HUES64 (cell line): Measurements from ENCODE around the gene TNS4.

ENCODE experiments used
- H3K27ac ChIP-seq: 2 replicates; pipeline ENCODE4 v1.7.0; 2013; ENCODE audit warnings: low read depth, low read length, inconsistent platforms
- H3K27me3 ChIP-seq: 2 replicates; pipeline ENCODE4 v1.6.1; 2013; ENCODE audit warnings: mild to moderate bottlenecking, low read length; ENCODE audit not compliant: insufficient read depth
- H3K36me3 ChIP-seq: 2 replicates; pipeline ENCODE4 v1.6.1; 2013; ENCODE audit warnings: mild to moderate bottlenecking, low read length; ENCODE audit not compliant: insufficient read depth
- H3K4me1 ChIP-seq: 2 replicates; pipeline ENCODE4 v1.6.1; 2013; ENCODE audit warnings: mild to moderate bottlenecking, low read length, moderate library complexity; ENCODE audit not compliant: insufficient read depth
- H3K4me3 ChIP-seq: 2 replicates; pipeline ENCODE4 v1.5.1; 2013; ENCODE audit warnings: mild to moderate bottlenecking, low read length, moderate library complexity
- H3K9ac ChIP-seq: 2 replicates; pipeline ENCODE4 v1.6.1; 2013; ENCODE audit warnings: mild to moderate bottlenecking, low read depth, low read length
- H3K9me3 ChIP-seq: 2 replicates; pipeline ENCODE4 v1.6.1; 2013; ENCODE audit warnings: low read depth, low read length; ENCODE audit not compliant: insufficient read depth
- WGBS: fragments of 150-250, 120-280 bp; methylation state at CpG from one replicate; pipeline ENCODE4 v1.1.7; 2013; ENCODE audit warnings: missing lambda C conversion rate; 5-methylcytosine and 5-hydroxymethylcytosine counted together

Gene TNS4

GRCh38 chr17:40499551-40500189 is 1.8 kb downstream of the TNS4 start:
- H3K4me3 ChIP-seq, result no peak overlapping the region
- no peaks in the 10 kb centered on the region for H3K36me3 ChIP-seq
- H3K4me1 ChIP-seq, result peaks cover 14% of the 10 kb centered on the region
- WGBS, result 50% methylated on average over 17 of the region's 17 CpGs
- no peaks in the 10 kb centered on the region for H3K9me3 ChIP-seq
- H3K9ac ChIP-seq, result no peak overlapping the region
- 0 out of 2 replicates have a peak overlapping the region, but pooled peaks have one; percentile 10 for H3K27ac ChIP-seq
- no peaks in the 10 kb centered on the region for H3K27me3 ChIP-seq

GRCh38 chr17:40498281-40499084 is 2.9 kb downstream of the TNS4 start:
- 78% methylated on average over 9 of the region's 9 CpGs for WGBS
- Histone ChIP-seq H3K27me3 (no peaks in the 10 kb centered on the region), H3K9ac (no peak overlapping the region), H3K9me3 (no peaks in the 10 kb centered on the region), H3K4me1 (peaks cover 14% of the 10 kb centered on the region), H3K36me3 (no peaks in the 10 kb centered on the region), H3K4me3 (no peak overlapping the region), H3K27ac (no peak overlapping the region)

- Histone ChIP-seq H3K36me3 (no peaks in the 10 kb centered on the region), H3K27me3 (no peaks in the 10 kb centered on the region), H3K9ac (no peak overlapping the region), H3K4me3 (no peak overlapping the region), H3K27ac (no peak overlapping the region), H3K9me3 (no peaks in the 10 kb centered on the region), H3K4me1 (peaks cover 14% of the 10 kb centered on the region)
- 74% methylated on average over 2 of the region's 2 CpGs for WGBS
Measured at GRCh38 chr17:40497695-40498094, 3.7 kb downstream of the TNS4 start.

- H3K4me1 ChIP-seq, result peaks cover 14% of the 10 kb centered on the region
- no peak overlapping the region for H3K27ac ChIP-seq
Measured at GRCh38 chr17:40496634-40497420, 4.6 kb downstream of the TNS4 start.

GRCh38 chr17:40496170-40496569 is 5.3 kb downstream of the TNS4 start:
- Histone ChIP-seq H3K4me3 (no peak overlapping the region), H3K36me3 (no peaks in the 10 kb centered on the region), H3K27me3 (no peaks in the 10 kb centered on the region), H3K27ac (no peak overlapping the region), H3K4me1 (peaks cover 17% of the 10 kb centered on the region), H3K9ac (no peak overlapping the region), H3K9me3 (no peaks in the 10 kb centered on the region)
- WGBS, result 94% methylated on average over 6 of the region's 6 CpGs

More at GRCh38 chr17:40496634-40497420, 4.6 kb downstream of the TNS4 start:
- 92% methylated on average over 7 of the region's 9 CpGs for WGBS
- Histone ChIP-seq H3K9ac (no peak overlapping the region), H3K9me3 (no peaks in the 10 kb centered on the region), H3K27me3 (no peaks in the 10 kb centered on the region), H3K36me3 (no peaks in the 10 kb centered on the region), H3K4me3 (no peak overlapping the region)

- H3K36me3 ChIP-seq, result no peaks in the 10 kb centered on the region
- 72% methylated on average over 5 of the region's 5 CpGs for WGBS
- H3K4me3 ChIP-seq, result no peak overlapping the region
- H3K4me1 ChIP-seq, result peaks cover 27% of the 10 kb centered on the region
- no peak overlapping the region for H3K9ac ChIP-seq
- H3K9me3 ChIP-seq, result no peaks in the 10 kb centered on the region
- no peaks in the 10 kb centered on the region for H3K27me3 ChIP-seq
- no peak overlapping the region for H3K27ac ChIP-seq
Measured at GRCh38 chr17:40495140-40495539, 6.3 kb downstream of the TNS4 start.

GRCh38 chr17:40493697-40494096 is 7.7 kb downstream of the TNS4 start:
- Histone ChIP-seq H3K27me3 (no peaks in the 10 kb centered on the region), H3K4me1 (peaks cover 28% of the 10 kb centered on the region), H3K9me3 (no peaks in the 10 kb centered on the region), H3K9ac (no peak overlapping the region), H3K27ac (no peak overlapping the region), H3K36me3 (no peaks in the 10 kb centered on the region), H3K4me3 (no peak overlapping the region)
- 85% methylated on average over 4 of the region's 4 CpGs for WGBS

GRCh38 chr17:40491486-40491885 is 9.9 kb downstream of the TNS4 start:
- Histone ChIP-seq H3K9ac (no peak overlapping the region), H3K27ac (no peak overlapping the region), H3K27me3 (no peaks in the 10 kb centered on the region), H3K4me1 (peaks cover 19% of the 10 kb centered on the region), H3K9me3 (no peaks in the 10 kb centered on the region), H3K4me3 (no peak overlapping the region), H3K36me3 (no peaks in the 10 kb centered on the region)
- 75% methylated on average over 7 of the region's 7 CpGs for WGBS

GRCh38 chr17:40490982-40491381 is 10.4 kb downstream of the TNS4 start:
- H3K9me3 ChIP-seq, result no peaks in the 10 kb centered on the region
- H3K4me1 ChIP-seq, result peaks cover 23% of the 10 kb centered on the region
- no peak overlapping the region for H3K9ac ChIP-seq
- H3K4me3 ChIP-seq, result no peak overlapping the region
- 88% methylated on average over 2 of the region's 2 CpGs for WGBS
- H3K27ac ChIP-seq, result peak overlapping the region; percentile 91
- no peaks in the 10 kb centered on the region for H3K27me3 ChIP-seq
- no peaks in the 10 kb centered on the region for H3K36me3 ChIP-seq

GRCh38 chr17:40490289-40490853 is 11.1 kb downstream of the TNS4 start:
- Histone ChIP-seq H3K27me3 (no peaks in the 10 kb centered on the region), H3K4me1 (peaks cover 28% of the 10 kb centered on the region), H3K4me3 (peak overlapping the region; percentile 16; the same call in 1 of the 2 replicates), H3K27ac (peak overlapping the region; percentile 91), H3K9ac (peak overlapping the region; percentile 49), H3K9me3 (no peaks in the 10 kb centered on the region), H3K36me3 (no peaks in the 10 kb centered on the region)
- WGBS, result 13% methylated on average over 5 of the region's 5 CpGs
